HUES64 (cell line): ENCODE data around the gene IL20RB. TPM values are rescaled to one million over a fixed set of nuclear protein-coding genes. Genes with fewer than 3 reads are reported as not detected.
A peak's percentile ranks its signal among the peaks of the same experiment; 100 is the strongest.

Experiments
- H3K27ac ChIP-seq: 2 replicates; pipeline ENCODE4 v1.7.0; 2013; ENCODE audit warnings: low read depth, low read length, inconsistent platforms
- H3K27me3 ChIP-seq: 2 replicates; pipeline ENCODE4 v1.6.1; 2013; ENCODE audit warnings: mild to moderate bottlenecking, low read length; ENCODE audit not compliant: insufficient read depth
- H3K36me3 ChIP-seq: 2 replicates; pipeline ENCODE4 v1.6.1; 2013; ENCODE audit warnings: mild to moderate bottlenecking, low read length; ENCODE audit not compliant: insufficient read depth
- H3K4me1 ChIP-seq: 2 replicates; pipeline ENCODE4 v1.6.1; 2013; ENCODE audit warnings: mild to moderate bottlenecking, low read length, moderate library complexity; ENCODE audit not compliant: insufficient read depth
- H3K4me3 ChIP-seq: 2 replicates; pipeline ENCODE4 v1.5.1; 2013; ENCODE audit warnings: mild to moderate bottlenecking, low read length, moderate library complexity
- H3K9ac ChIP-seq: 2 replicates; pipeline ENCODE4 v1.6.1; 2013; ENCODE audit warnings: mild to moderate bottlenecking, low read depth, low read length
- H3K9me3 ChIP-seq: 2 replicates; pipeline ENCODE4 v1.6.1; 2013; ENCODE audit warnings: low read depth, low read length; ENCODE audit not compliant: insufficient read depth
- WGBS: fragments of 150-250, 120-280 bp; methylation state at CpG from one replicate; pipeline ENCODE4 v1.1.7; 2013; ENCODE audit warnings: missing lambda C conversion rate; 5-methylcytosine and 5-hydroxymethylcytosine counted together
- polyA plus RNA-seq, 2 experiments: library from polyadenylated mRNA; stranded (reverse); fragments of 50-300 nt; gene quantifications; one replicate each; pipeline ENCODE4 v1.2.3, GENCODE V29; 2013

The IL20RB gene
- 1.4 TPM for polyA plus RNA-seq (2013, experiment 1 of 2)
- 1.6 TPM for polyA plus RNA-seq (2013, experiment 2 of 2)

GRCh38 chr3:136957751-136958288 lies at the start of gene IL20RB:
Gene IL20RB, plus strand, starts transcription at chr3:136957983. Its CDS starts 131 bp downstream, at chr3:136958114.
- no peaks in the 10 kb centered on the region for H3K27me3 ChIP-seq
- WGBS: 90% methylated on average over 7 of the region's 7 CpGs
- H3K9me3 ChIP-seq: no peaks in the 10 kb centered on the region
- H3K9ac ChIP-seq: peak within 1 kb of the TSS; percentile 3; the same call in 1 of the 2 replicates
- no peaks in the 10 kb centered on the region for H3K36me3 ChIP-seq
- H3K27ac ChIP-seq: no peak within 1 kb of the TSS
- peaks cover 24% of the 10 kb centered on the region; the same call in 1 of the 2 replicates for H3K4me1 ChIP-seq
- H3K4me3 ChIP-seq: no peak within 1 kb of the TSS

GRCh38 chr3:136908297-136908696 lies 49.5 kb upstream of the IL20RB start:
- H3K4me1 ChIP-seq: peaks cover 23% of the 10 kb centered on the region

DNA sequence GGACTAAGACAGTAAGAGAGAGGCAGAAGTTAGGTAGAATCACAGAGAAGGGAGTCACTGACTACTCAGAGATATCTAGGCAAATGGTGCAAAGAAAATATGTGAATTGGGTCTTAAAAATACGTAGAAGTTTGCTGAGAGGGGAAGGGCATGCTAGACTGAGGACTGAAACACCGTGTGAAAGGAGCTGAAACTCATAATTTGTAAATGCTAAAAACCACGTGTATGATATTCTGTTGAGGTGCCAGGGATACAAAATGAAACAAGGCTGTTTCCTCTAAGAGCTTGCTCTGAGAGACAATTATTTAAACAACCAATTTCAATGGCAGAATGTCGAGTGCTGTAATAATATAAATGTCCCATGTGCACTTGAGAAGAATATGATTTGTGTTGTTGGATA lies 48.6 kb upstream of the IL20RB start:
- Histone ChIP-seq H3K4me1 (peaks cover 27% of the 10 kb centered on the region), H3K36me3 (no peaks in the 10 kb centered on the region), H3K4me3 (no peak overlapping the region)

More at GRCh38 chr3:136908297-136908696, 49.5 kb upstream of the IL20RB start:
- Histone ChIP-seq H3K27me3 (no peaks in the 10 kb centered on the region), H3K4me3 (no peak overlapping the region), H3K9me3 (no peaks in the 10 kb centered on the region), H3K9ac (no peak overlapping the region), H3K27ac (no peak overlapping the region), H3K36me3 (no peaks in the 10 kb centered on the region)
- WGBS: 96% methylated on average over 2 of the region's 2 CpGs

GRCh38 chr3:136910697-136911096 lies 47.1 kb upstream of the IL20RB start:
- Histone ChIP-seq H3K4me1 (peaks cover 38% of the 10 kb centered on the region), H3K36me3 (no peaks in the 10 kb centered on the region), H3K27ac (no peak overlapping the region), H3K4me3 (no peak overlapping the region), H3K9me3 (no peaks in the 10 kb centered on the region), H3K27me3 (no peaks in the 10 kb centered on the region), H3K9ac (no peak overlapping the region)
- WGBS: 100% methylated on average over 1 of the region's 2 CpGs

More for the DNA sequence above, 48.6 kb upstream of the IL20RB start:
- no peak overlapping the region for H3K9ac ChIP-seq
- H3K9me3 ChIP-seq: no peaks in the 10 kb centered on the region
- no peaks in the 10 kb centered on the region for H3K27me3 ChIP-seq
- H3K27ac ChIP-seq: no peak overlapping the region
- 87% methylated on average over 4 of the region's 4 CpGs for WGBS

GRCh38 chr3:136913168-136913567 lies 44.6 kb upstream of the IL20RB start:
- Histone ChIP-seq H3K4me3 (no peak overlapping the region), H3K27ac (no peak overlapping the region), H3K27me3 (no peaks in the 10 kb centered on the region), H3K4me1 (peaks cover 31% of the 10 kb centered on the region), H3K9me3 (no peaks in the 10 kb centered on the region), H3K36me3 (no peaks in the 10 kb centered on the region), H3K9ac (no peak overlapping the region)
- WGBS: 95% methylated on average over 1 of the region's 1 CpG

DNA sequence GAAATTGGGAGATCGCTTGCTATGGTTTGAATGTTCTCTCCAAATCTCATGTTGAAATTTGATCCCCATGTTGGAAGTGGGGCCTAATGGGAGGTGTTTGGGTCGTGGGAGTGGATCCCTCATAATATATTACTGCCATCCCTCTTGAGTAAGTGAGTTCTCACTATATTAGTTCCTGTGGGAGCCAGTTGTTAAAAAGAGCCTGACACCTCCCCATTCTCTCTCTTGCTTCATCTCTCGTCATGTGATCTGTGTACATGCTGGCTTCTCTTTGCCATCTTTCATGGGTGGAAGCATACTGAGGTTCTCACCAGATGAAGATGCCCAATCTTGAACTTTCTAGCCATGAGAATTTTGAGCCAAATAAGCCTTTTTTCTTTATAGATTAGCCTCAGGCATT lies 43.0 kb upstream of the IL20RB start:
- H3K4me1 ChIP-seq: peaks cover 28% of the 10 kb centered on the region
- H3K4me3 ChIP-seq: no peak overlapping the region
- no peaks in the 10 kb centered on the region for H3K27me3 ChIP-seq
- no peak overlapping the region for H3K27ac ChIP-seq
- 92% methylated on average over 2 of the region's 3 CpGs for WGBS
- no peaks in the 10 kb centered on the region for H3K36me3 ChIP-seq
- H3K9me3 ChIP-seq: no peaks in the 10 kb centered on the region
- H3K9ac ChIP-seq: no peak overlapping the region

DNA sequence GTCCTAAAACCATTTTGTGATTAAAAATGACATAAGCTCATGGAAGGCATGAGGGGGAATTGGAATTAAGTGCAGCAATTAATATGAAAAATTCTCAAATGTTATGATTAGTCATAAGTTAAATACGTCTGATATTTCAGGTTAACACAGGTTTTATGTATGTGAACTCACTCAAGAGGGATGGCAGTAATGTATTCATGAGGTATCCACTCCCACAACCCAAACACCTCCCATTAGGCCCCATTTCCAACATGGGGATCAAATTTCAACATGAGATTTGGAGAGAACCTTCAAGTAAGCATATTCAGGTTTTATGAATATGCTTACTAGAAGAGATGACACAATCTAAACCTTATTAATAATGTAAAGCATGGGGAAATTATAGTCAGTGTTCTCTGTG lies 41.6 kb upstream of the IL20RB start:
- no peaks in the 10 kb centered on the region for H3K27me3 ChIP-seq
- H3K36me3 ChIP-seq: no peaks in the 10 kb centered on the region

DNA sequence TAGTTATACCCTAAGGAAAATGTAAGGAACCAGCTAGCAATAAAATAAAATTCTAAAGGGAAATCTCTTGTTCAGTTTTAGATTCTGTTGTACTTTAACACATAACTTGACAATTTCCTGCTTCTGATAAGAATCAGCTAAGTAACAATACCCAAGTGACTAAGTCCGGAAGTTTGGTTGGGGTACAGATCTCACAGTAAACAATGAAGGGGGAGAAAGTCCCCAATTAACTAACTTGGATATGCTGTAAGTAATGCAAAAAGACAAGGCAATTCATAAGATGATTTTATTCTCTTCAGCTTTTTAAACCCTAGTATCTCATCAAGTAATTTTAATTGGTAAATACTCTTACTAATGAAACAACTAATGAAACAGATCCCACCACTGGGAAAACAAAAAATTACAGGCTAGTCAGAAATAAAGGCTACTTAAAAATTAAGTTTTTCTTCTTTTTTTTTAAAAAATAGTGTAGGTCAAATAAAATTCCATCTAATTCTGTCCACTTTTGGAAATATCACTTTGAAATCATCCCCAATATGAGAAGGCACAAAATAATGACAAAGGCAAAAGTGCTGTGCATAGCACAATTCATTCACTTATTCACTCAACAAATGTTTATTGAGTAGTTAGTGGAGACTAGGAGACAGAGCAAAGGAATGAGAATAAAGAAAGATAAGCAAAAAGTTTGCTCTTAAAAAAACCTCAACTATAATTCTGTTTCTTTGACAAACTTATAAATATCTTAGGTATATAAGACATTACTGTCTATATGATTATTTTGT lies 37.8 kb upstream of the IL20RB start:
- no peaks in the 10 kb centered on the region for H3K9me3 ChIP-seq
- no peak overlapping the region for H3K27ac ChIP-seq
- no peak overlapping the region for H3K9ac ChIP-seq
- H3K27me3 ChIP-seq: no peaks in the 10 kb centered on the region
- no peak overlapping the region for H3K4me3 ChIP-seq
- H3K36me3 ChIP-seq: no peaks in the 10 kb centered on the region
- H3K4me1 ChIP-seq: peaks cover 8% of the 10 kb centered on the region; the same call in 1 of the 2 replicates
- 100% methylated on average over 1 of the region's 1 CpG for WGBS

More for the DNA sequence above, 41.6 kb upstream of the IL20RB start:
- no peak overlapping the region for H3K9ac ChIP-seq
- H3K4me1 ChIP-seq: peaks cover 19% of the 10 kb centered on the region
- no peak overlapping the region for H3K27ac ChIP-seq
- 83% methylated on average over 1 of the region's 1 CpG for WGBS
- H3K4me3 ChIP-seq: no peak overlapping the region
- H3K9me3 ChIP-seq: no peaks in the 10 kb centered on the region

DNA sequence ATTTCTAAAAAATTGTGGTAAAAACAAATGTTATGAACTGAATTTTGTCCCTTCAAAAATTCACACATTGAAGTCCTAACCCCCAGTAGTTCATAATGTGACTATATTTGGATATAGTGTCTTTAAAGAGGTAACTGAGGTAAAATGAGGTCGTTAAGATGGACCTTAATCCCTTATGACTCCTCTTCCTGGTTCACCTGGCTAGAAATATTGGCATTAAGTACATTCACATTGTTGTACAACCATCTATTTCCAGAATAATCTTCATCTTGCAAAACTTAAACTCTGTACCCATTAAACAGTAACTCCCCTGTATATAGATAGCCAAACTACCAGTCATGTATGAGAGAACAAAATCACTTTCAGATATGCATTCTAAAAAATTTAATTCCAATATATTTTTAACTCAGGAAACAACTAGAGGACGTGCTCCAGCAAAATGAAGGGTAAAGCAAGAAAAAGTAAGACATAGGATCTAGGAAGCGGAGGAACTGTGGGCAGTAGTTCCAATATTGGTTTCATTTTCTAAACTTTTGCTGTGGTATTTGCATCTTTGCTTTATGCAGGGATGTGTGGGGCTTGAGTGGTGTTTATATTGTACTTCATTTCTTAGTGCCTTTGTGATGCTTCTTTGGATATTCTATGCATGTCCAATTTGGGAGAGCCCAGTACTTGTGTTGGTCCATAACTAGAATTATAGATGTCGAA lies 36.7 kb upstream of the IL20RB start:
- 95% methylated on average over 4 of the region's 4 CpGs for WGBS
- Histone ChIP-seq H3K27ac (no peak overlapping the region), H3K9me3 (no peaks in the 10 kb centered on the region), H3K4me3 (no peak overlapping the region), H3K36me3 (no peaks in the 10 kb centered on the region), H3K9ac (no peak overlapping the region), H3K4me1 (0 out of 2 replicates have a peak, but pooled peaks cover 5% of the 10 kb centered on the region), H3K27me3 (no peaks in the 10 kb centered on the region)

GRCh38 chr3:136925425-136926190 lies 32.2 kb upstream of the IL20RB start:
- Histone ChIP-seq H3K4me3 (no peak overlapping the region), H3K27ac (no peak overlapping the region), H3K36me3 (peaks cover 9% of the 10 kb centered on the region), H3K9me3 (no peaks in the 10 kb centered on the region), H3K27me3 (no peaks in the 10 kb centered on the region), H3K9ac (no peak overlapping the region), H3K4me1 (no peaks in the 10 kb centered on the region)
- 93% methylated on average over 7 of the region's 7 CpGs for WGBS
